Stimulated activated CD4-positive, alpha-beta T cell treated with anti-CD3 and anti-CD28 coated beads, Interleukin-4, amount 100 ng/mL, for 4 hours (primary cell): Measurements from ENCODE around the gene LIPK.
"Not testable (repeated sequence)": the region's sequence is repeated elsewhere in the genome, so short reads cannot be mapped to it uniquely, and the experiment has no call there.

Experiments
- DNase-seq, 2 experiments: peaks; one replicate each; pipeline ENCODE4 v3.0.0-alpha.2; 2020

LIPK gene

DNA sequence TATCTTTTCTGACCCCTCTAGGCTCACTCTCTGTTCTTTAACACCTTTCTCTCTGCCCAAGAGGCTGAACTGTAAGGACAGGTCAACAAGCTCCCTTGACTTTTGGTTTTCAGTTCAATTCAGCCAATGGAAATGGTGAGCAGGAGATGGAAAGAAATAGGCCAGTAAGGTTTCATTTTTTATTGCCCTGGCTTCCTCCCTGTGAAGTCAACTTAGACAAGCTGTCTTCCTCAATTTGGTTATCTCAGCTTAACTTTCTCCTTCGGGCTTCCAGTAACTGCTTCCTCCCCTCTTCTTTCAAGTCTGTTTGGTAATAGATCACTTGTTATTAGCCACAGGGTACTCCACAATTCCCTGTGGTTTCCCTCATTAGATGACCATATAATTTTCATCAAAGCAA lies 19.7 kb downstream of the LIPK start:
- no peak for DNase-seq

DNA sequence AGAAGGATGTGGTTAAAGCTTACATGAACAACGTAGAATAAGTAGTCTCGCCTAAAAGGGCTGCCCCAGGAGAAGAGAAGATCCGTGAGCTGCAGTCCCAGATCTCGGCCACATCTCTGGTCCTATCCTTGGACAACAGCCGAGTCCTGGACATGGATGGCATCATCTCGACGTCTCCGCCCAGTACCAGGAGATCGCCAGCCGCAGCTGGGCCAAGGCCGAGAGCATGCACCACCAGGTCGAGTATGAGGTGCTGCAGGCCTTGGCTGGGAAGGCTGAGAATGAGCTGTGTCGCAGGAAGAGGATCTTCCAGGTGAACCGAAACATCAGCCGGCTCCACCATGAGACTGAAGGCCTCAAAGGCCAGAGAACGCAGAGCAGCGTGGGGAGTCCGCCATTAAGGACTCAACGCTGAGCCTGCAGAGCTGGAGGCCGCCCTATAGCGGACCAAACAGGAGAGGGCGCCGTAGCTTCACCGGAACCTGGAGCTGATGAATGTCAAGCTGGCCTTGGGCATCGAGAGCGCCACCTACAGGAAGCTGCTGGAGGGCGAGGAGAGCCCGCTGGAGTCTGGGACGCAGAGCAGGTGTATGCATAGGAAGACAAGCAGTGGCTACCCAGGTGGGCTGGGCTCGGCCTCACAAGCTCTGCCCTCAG lies 22.2 kb downstream of the LIPK start:
- peak in 1 of 2 experiments; percentile 14 for DNase-seq

DNA sequence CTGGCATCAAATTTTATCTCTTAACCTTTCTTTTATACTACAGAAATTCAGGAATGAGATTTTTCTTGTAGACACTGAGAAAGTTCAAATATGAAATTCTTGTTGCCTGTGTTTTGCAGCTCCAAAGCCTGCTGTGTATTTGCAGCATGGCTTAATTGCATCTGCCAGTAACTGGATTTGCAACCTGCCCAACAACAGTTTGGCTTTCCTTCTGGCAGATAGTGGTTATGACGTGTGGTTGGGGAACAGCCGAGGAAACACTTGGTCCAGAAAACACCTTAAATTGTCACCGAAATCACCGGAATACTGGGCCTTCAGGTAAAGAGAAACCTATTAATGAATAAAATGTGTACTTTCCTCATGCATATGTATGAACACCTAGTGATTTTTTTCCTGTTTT lies 24.8 kb downstream of the LIPK start:
- DNase-seq: no peak

DNA sequence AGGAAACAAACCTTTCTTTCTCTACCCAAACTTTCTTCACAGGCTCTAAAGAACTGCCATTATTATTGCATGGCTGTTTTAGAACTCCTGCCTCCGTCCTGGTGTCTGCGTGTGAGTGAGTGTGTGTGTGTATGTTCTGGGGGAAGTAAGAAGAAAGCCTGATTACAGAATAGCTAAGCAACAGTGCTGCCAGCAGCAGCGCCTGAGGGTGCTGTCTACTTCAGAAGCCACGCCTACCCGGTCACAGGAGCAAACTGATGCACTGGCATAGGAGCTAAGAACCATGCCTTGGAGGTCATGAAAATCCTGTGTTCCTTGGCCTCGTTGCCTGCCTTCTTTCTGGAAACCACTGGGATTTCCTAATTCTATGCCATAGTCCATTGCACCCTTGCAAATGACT lies 25.2 kb downstream of the LIPK start:
- DNase-seq: no peak

DNA sequence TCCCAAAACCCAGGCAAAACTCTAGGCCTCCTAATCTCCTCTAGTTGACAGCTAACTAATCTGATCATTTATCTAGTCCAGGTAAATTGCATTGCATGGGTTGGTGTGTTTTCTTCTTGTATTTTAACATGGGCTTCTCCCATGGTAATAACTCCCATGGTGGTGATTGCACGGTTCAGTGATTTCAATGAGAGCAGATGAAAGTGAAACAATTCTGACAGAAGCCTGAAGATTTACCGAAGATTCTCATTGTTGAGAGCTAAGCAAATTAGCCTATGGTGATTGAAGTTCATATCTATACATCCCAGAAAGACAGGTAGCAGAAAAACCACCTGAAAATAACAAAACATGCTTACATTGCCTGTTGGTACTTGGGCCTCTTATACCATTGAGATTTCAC lies 27.2 kb downstream of the LIPK start:
- no peak for DNase-seq

DNA sequence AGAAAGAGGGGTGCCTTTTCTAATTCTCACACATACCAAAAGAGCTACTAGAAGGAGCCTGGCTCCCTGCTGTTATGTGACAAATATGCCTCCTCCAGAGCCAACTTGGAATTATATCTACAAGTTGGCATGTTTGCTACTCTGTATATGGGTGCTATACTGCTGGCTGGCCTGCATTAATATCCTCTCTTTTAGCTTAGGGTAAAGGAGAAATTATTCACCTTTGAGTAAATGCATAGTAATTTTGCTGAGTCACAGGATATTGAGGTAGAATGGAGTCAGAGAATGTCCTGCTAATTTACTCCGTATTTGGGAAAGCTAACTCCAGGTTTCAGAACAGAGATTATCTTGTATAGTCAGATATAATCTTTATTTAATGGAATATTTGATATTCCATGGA lies 29.6 kb downstream of the LIPK start:
- no peak for DNase-seq

DNA sequence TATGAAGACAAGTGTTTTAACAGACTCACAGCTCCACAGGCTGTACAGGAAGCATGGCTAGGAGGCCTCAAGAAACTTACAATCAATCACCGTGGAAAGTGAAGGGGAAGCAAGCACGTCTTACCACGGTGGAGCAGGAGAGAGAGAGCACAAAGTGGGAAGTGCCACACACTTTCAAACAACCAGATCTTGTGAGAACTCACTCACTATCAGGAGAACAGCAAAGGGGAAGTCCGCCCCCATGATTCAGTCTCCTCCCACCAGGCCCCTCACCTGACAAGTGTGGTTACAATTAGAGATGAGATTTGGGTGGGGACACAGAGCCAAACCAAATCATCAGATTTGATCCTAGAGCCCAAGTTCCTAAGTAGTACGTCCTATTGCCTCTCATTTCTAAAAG lies 35.9 kb downstream of the LIPK start:
- not testable (repeated sequence) for DNase-seq

DNA sequence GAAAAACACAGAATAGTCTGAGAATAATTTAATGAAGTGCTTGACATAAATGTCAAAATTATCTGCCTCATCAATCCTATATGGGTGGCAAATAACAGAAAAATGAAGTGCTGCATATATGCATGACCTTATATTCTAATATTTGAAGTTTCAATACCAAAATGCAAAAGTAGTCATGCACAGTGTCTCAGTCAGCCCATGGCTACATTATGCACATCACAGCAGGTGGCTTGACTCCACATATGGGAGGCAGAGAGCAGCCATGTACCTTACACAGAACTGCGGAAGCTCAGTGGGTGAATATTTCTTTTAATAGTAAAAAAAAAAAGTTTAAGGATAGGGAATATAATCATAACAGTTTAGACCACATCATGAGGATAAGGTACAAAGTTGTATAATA lies 36.4 kb downstream of the LIPK start:
- no peak for DNase-seq

DNA sequence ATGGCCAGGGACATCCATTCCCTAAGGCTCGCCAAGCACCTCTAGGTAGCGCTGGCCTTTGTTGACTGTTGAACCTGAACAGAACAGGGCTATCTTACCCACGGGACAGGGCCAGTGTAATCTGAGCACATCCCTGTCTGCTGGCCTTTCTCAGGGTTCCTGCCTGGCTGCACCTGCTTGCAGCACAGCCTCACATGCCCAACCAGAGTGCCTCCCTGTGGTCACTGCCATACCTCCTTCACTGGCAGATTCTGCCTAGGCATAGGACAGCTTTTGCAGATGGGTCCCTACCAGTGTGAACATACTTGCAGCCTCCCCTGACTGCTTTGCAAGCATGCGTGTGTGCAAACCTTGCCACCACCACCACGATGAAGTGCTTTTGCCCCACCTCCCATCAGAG lies 38.0 kb downstream of the LIPK start:
- no peak for DNase-seq

DNA sequence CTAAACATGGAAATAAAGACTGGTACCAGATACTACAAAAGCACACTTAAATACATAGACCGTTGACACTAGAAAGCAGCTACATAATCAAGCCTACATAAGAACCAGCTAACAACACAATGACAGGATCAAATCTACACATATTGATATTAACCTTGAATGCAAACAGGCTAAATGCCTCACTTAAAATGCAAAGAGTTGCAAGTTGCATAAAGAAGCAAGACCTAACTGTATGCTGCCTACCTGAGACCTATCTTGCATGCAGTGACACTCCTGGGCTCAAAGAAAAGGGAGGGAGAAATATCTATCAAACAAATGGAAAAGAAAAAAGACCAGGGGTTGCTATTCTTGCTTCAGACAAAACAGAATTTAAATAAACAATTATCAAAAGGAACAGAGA lies 39.6 kb downstream of the LIPK start:
- no peak for DNase-seq

DNA sequence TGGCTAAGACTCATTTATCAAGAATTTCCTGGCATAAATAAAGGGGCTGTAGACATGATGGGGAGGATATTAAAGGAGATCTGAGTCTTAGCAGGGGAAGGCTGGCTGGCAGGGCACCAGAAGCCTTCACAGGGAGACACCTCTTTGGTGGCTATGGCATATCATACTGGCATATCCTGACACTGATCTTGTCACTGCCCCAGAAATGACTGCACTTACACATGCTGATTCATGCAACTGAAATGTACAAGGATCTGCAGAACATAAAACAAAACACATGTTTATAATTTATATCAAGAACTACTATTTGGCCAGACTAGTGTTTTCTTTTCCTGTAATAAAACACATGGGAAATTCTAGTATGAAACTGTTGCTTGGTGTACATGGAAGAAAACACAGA lies 48.2 kb downstream of the LIPK start:
- DNase-seq: no peak

DNA sequence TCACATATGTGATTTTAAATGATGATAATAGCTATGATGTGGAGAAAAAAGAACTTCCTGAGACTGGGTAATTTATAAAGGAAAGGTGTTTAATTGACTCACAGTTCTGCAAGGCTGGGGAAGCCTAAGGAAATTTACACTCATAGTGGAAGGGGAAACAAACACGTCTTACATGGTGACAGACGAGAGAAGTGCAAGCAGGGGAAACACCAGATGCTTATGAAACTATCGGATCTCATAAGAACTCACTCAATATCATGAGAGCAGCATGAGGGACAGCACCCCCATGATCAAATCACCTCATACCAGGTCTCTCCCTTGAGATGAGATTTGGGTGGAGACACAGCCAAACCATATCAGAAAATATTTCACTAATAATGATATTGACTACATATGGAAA lies 49.7 kb downstream of the LIPK start:
- no peak for DNase-seq

DNA sequence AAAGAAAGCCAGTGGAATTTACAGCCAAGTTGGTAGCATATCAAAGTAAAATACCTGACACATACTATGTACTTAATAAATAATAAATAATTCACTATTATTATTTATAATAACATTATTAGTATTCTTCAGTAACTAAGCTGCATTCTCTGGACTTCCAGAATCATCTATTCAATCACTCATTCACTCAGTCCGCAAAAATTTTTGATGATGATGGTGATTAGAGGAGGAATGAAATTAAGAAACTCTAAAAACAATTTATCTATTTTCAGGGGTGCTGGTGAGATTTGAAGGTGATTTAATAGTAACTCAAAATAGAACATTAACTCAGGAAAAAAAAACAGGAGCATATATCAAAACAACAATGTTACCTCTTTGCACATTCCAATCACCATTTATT lies 50.6 kb downstream of the LIPK start:
- no peak for DNase-seq

DNA sequence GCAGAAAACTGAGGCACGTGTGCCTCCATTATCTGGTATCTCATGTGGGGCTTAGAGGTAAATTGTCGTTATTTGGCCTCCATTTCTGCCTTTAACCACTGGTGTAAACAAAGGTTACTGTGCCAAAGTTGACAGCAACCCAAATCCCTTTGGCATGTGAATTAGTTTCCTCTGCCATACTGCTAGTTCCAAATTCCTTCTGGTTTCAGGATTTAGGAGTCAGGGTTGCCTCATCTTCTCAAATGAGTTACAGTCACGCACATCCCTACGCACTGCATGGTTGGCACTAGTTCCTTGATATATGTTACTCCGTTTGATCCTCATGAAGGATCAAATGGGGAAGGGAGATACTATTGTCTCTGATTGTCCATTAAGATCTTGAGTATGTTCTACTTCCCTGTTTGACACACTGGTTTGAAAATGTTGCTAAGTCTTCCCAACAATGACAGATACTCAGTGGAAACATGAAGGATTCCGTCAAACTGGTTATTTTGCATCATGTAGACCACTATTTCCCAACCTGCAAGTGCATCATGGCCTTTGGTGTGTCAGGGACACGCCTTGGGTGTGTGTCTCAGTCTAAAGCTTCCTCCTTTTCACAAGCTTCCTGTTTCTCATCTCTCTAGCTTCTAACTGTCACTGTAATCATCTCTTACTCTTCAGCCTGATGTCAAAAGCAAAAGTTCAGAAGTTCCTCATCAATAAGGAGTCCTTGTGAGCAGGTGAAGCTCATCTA lies 53.5 kb downstream of the LIPK start, which contains the start of gene LIPN:
TSS of gene LIPN (plus strand) at position 655 of the 736 bp plus-strand sequence. CDS start 1,386 bp downstream, outside the sequence.
- DNase-seq: no peak

DNA sequence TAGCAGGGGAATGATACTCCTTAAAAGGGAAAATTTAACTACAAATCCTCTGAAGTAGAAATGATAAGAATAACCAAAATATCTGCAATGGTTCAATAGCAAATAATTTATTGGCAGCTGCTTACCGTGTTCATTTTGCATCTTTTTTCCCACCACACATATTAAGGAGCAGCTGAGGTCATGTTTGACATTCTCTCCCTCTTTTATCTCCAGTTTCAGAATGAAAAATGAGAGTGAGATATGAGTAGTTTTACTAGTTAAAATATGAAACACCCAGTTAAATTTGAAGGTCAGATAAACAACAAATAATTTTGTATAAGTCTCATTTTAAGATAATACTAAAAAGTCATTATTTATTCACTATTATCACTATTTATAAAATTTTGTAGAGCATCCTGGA lies 56.9 kb downstream of the LIPK start:
- DNase-seq: no peak

DNA sequence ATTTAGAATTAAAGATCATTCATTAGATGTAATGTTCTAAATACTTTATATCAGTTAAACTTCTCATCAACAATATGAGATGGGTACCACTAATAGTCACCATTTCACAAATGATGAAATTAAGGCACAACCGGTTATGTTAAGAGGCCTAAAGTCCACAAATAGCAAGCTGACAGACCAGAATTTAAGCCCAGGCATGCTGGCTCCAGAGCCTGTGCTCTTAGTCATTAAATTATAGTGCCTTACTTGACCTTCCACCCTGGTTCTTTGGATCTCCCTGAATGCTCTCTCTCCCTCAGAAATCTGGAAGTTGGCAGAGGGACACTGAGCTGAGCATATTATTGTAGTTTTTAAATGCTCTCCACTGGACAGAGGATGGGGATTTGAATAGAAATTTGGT lies 57.4 kb downstream of the LIPK start:
- DNase-seq: no peak

DNA sequence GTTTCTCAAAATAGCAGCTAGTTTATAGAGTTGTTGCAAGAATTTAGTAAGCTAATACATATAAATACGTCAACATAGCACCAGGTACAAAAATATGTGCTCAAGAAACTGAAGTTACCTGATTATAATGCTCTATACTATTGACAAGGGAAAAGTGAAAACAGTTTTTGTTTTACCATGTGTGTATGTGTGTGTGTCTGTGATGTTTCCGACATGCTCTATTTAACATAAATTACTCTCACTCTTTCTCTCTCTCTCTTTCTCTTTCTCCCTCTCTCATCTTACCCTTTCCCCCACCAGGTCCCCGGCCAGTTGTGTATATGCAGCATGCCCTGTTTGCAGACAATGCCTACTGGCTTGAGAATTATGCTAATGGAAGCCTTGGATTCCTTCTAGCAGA lies 58.1 kb downstream of the LIPK start:
- DNase-seq: no peak

DNA sequence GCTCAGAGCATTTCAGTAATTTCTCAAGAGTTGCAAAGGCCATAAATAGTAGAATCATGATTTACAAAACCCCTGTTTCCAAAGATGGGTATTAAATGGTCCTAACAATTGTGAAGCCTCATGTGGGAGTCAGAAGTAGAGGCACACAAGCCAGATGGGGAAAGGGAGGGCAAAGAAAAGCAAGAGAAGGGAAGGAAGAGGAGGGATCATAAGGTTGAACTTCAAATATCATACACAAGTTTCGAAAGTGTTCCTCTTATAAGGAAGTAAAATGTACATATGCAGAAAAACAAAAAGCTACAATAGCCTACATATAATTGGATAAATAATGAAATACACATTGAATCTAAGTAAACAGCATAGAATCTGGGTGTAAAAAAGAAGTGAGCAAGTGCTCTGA lies 59.8 kb downstream of the LIPK start:
- no peak for DNase-seq

DNA sequence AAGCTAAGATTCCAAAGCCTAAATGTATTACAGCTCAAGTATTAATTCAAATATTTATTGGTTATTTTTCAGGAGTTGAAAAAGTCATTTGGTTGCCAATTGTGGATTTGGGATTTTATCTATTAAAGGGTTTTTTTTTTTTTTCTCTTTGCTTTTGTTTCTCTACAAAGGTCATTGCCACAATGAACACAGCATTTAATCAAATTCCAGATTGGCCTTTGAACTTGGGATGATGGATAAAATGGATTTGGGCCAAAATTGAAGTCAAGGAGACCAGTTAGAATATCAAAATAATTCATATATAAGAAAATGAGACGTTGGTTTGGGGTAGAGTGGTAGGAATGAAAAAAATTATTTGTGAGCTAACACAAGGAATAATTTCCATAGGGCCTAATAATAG lies 63.3 kb downstream of the LIPK start:
- DNase-seq: no peak

DNA sequence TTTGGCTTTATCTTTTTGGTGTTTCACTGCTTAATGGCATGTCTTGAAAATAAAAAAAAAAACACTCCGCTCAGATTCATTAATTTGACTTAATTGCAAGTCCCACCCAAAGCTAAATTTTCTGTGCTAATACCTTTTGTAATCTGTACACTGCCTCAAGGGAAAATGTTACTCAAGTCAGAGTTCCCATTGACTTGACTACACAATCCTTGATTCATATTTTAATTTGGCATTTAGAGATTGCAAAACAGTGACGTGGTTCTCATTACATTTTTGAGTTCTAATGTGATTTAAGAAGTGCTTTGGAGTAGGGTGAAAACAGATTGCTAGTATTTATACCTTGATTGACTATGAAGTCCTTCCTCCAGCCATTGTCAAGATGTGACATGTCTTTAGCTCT lies 75.2 kb downstream of the LIPK start:
- DNase-seq: no peak

DNA sequence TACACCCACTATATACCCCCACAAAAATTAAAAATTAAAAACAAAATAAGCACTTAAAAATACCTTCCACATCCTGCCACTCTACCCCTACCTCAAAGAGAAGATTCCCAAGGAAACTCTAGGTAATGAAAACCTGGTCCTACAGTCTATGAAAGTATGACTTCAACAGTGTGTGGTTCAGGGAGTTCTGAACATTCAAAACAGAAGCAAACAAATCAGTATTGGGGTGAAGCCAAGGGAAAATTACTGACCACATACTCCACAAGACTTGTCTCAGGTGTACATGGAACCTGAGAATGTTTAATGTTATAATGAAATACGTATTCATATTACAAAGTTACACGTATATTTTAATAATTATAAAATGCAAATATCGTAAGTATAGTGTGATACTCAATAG lies 76.2 kb downstream of the LIPK start:
- DNase-seq: no peak

DNA sequence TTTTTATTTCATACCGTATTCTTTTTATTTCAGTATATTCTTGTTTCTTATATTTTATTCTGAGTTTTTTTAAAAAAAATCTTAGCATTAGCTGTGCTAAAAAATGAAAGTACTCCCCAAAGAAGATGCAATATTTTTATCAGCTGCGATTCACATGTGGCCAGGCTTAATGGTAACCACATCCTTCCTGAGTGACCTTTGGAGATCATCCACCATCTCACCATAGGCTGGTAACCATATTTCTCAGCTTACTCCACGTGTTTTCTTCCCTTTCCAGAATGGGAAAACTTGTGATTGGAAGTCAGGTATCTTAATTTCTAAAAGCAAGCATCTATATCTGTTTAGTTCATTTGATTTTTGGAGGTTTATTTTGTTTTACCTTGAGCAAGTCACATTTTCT lies 77.7 kb downstream of the LIPK start:
- no peak for DNase-seq

DNA sequence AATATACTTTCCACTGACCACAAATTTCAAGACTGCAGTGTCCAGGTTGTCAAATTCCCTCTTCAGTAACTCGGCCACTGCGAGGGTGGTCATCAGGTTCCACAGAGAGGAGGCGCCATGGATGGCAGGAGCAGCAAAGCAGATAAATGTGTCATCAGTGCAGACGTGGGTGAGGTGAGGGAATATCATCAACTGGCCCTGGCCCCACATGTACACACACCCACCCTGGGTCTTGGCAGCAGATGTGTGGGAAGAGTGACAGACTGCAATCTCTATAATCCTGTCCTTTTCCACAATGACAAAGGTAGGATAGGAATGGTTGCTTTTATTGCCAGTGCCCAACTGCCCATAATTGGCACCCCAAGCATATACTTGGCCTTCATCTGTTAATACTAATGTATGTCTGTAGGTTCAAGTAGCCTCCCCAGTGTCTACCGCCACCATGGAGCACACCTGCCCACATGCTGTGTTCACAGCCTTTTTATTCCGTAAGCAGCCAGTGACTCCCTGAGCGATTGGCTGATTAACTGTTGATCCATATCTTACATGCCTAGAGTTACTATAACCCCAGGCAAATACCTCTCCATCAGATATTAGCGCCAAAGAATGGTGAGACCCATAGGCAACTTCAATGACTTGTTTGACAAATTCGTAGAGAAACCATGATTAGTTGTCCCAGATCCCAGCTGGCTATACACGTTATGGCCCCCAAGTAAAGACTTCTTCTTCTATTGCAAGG lies 80.2 kb downstream of the LIPK start:
- no peak for DNase-seq

DNA sequence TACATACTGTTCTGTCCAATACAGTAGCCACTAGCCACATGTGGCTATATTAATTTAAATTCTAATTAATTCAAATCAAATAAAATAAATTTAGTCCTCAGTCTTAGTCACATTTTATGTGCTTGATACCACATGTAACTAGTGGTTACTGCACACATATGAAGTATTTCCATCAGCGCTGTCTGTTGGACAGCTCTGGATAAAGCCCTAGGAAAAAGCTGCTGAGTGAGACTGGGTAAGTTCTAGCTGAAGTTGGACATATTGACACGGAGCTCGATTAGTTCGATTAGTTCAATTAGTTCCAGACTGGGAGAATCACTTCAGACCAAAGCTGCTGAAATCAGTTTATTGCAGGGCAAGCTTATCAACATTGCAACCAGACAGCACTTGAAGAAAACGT lies 81.4 kb downstream of the LIPK start:
- no peak for DNase-seq
